Suprapubic skin (tissue), 4 donors: ENCODE data around the gene AFF2.

ENCODE experiments used
- CTCF ChIP-seq, 2 donors: fragments of 200-600 bp in 1 of 2; fragments of 450-650 bp in 1 of 2; sonication (generic) in 1 of 2; IDR thresholded peaks; one replicate each; pipeline ENCODE4 v1.5.1; 2016 to 2019; ENCODE audit warnings: antibody characterized with exemption in 2 of 2, mild to moderate bottlenecking in 1 of 2, moderate library complexity in 1 of 2
- POLR2A ChIP-seq, 2 donors: fragments of 450-650 bp; IDR thresholded peaks; one replicate each; pipeline ENCODE4 v1.6.1; 2017; ENCODE audit warnings: antibody characterized with exemption in 2 of 2, mild to moderate bottlenecking in 2 of 2, moderate library complexity in 2 of 2
- POLR2AphosphoS5 ChIP-seq, 3 donors: sonication (generic); formaldehyde crosslinking; IDR thresholded peaks; one replicate each; pipeline ENCODE4 v1.6.1; 2017; ENCODE audit warnings: antibody characterized with exemption in 3 of 3

DNA sequence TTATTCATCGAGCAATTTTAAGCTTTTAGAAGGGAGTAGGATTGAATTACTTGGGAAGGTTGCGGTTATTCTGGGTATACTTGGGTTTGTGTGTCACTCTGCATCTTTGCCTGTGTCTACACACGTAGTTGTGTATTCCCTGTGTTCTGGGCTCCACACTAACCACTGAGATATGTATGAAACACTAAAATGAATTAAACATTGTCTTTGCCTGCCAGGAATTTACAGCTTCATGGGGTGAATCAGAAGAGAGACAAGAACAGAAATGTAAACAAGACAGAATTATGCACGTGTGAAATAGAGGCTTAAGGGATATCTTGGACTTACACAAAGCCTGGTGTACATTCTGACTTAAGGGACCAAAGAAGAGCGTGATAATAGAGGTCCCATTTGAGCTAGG is 228.5 kb downstream of the AFF2 start:
- TF ChIP-seq CTCF (IDR thresholded peaks at IDR 0.05), result no peak
- TF ChIP-seq POLR2AphosphoS5 (IDR thresholded peaks at IDR 0.05), result no peak
- no peak for TF ChIP-seq POLR2A (IDR thresholded peaks at IDR 0.05)
